ENCODE results near the gene GLTP. TPM values are rescaled to one million over a fixed set of nuclear protein-coding genes. Genes with fewer than 3 reads are reported as not detected.

GLTP gene
- total RNA-seq, 1 experiment from 2014 or later, result 15.5 TPM

GRCh38 chr12:109822951-109823411, 57.4 kb downstream of the GLTP start:
- Mint-ChIP-seq H3K27ac (no peak overlapping the region; a peak in 1 of 7 replicates), H3K4me3 (no peak overlapping the region), H3K27me3 (ENCODE audit: low read depth) (no peaks in the 10 kb centered on the region), H3K9me3 (no peaks in the 10 kb centered on the region), H3K4me1 (peaks cover 15 to 20% of the 10 kb centered on the region in 2 experiments), H3K36me3 (ENCODE audit: insufficient read depth in 1 of 3, low read depth in 3 of 3) (no peaks in the 10 kb centered on the region)
- H3K79me1 ChIP-seq (ENCODE audit: insufficient read depth, low read depth, low read length, poor library complexity, severe bottlenecking), result no peaks in the 10 kb centered on the region
- H2AK5ac ChIP-seq (ENCODE audit: insufficient read length, low read length), result no peak overlapping the region
- H3K4me2 ChIP-seq (ENCODE audit: insufficient read depth, insufficient read length, low read length), result no peak overlapping the region
- H3K14ac ChIP-seq (ENCODE audit: insufficient read depth, low read length), result no peak overlapping the region
- H2BK15ac ChIP-seq (ENCODE audit: low read depth, low read length), result no peak overlapping the region
- no peak overlapping the region for H2BK120ac ChIP-seq (ENCODE audit: low read depth, low read length, poor library complexity, severe bottlenecking)
- no CpG with 5 or more reads among the region's 15 CpGs for WGBS (ENCODE audit: extremely low coverage, insufficient read length, low lambda C conversion rate)
- H3K18ac ChIP-seq (ENCODE audit: insufficient read length, low read depth, low read length), result no peak overlapping the region
- no peaks in the 10 kb centered on the region for H3K27me3 ChIP-seq (ENCODE audit: insufficient read depth, low read length)
- no peak overlapping the region for H2BK20ac ChIP-seq (ENCODE audit: low read depth, low read length, poor library complexity, severe bottlenecking)
- no peak overlapping the region for H2BK5ac ChIP-seq (ENCODE audit: insufficient read length, low read length)
- no peaks in the 10 kb centered on the region for H3K4me1 ChIP-seq (ENCODE audit: insufficient read depth, low read length)
- H2BK12ac ChIP-seq (ENCODE audit: insufficient read length, low read depth, low read length), result no peak overlapping the region
- H3K9me3 ChIP-seq (ENCODE audit: control insufficient read depth, low read depth, low read length), result no peaks in the 10 kb centered on the region
- no peak overlapping the region for H3K9ac ChIP-seq (ENCODE audit: extremely low read depth, insufficient read length, low read length)
- no peak overlapping the region for H3K4ac ChIP-seq (ENCODE audit: low read depth, low read length)
- H3K27ac ChIP-seq (ENCODE audit: insufficient read length, low read depth, low read length), result no peak overlapping the region
- no peak for TF ChIP-seq CTCF (conservative IDR thresholded peaks at IDR 0.05)
- no peaks in the 10 kb centered on the region for H3K23me2 ChIP-seq (ENCODE audit: insufficient read length, low read depth, low read length, poor library complexity, severe bottlenecking)
- no peak overlapping the region for H3K56ac ChIP-seq (ENCODE audit: insufficient read length, low read depth, low read length)
- H3K79me2 ChIP-seq (ENCODE audit: insufficient read depth, low read length), result no peaks in the 10 kb centered on the region
- peaks cover 2% of the 10 kb centered on the region for H4K20me1 ChIP-seq (ENCODE audit: control insufficient read depth, insufficient read depth, insufficient read length)
- H3T11ph ChIP-seq (ENCODE audit: low read length), result no peak overlapping the region
- H3K23ac ChIP-seq (ENCODE audit: insufficient read length, low read depth, low read length), result no peak overlapping the region
- H4K8ac ChIP-seq (replicated peaks; ENCODE audit: insufficient read length, low read depth, low read length), result no peak overlapping the region
- no peak for DNase-seq
- H2AFZ ChIP-seq (ENCODE audit: low read length), result no peak overlapping the region
- H4K5ac ChIP-seq (ENCODE audit: insufficient read length, low read depth, low read length), result no peak overlapping the region
- H4K91ac ChIP-seq (ENCODE audit: insufficient read length, low read depth, low read length), result no peak overlapping the region

Data from H9 (cell line).